ENCODE data around the gene CLCN5. TPM values are rescaled to one million over a fixed set of nuclear protein-coding genes. Genes with fewer than 3 reads are reported as not detected.
"Not testable (repeated sequence)": the region's sequence is repeated elsewhere in the genome, so short reads cannot be mapped to it uniquely, and the experiment has no call there.

CLCN5 gene
- total and polyA plus RNA-seq, 2 donors, result 1.4 to 26.3 TPM

- WGBS, result 63% methylated on average over 10 of the region's 10 CpGs
- DNase-seq (ENCODE audit: extremely low spot score), result no peak
- Histone ChIP-seq H3K36me3 (ENCODE audit: insufficient read depth) (no peaks in the 10 kb centered on the region), H3K4me3 (ENCODE audit: low read depth, low read length) (no peak overlapping the region), H3K27ac (ENCODE audit: low read depth) (no peak overlapping the region), H3K4me1 (ENCODE audit: insufficient read depth) (no peaks in the 10 kb centered on the region)
Measured at GRCh38 chrX:49995107-49995731, 72.8 kb downstream of the CLCN5 start.

- no peak for DNase-seq (ENCODE audit: extremely low spot score)
- WGBS, result 44% methylated on average over 2 of the region's 2 CpGs
- no peaks in the 10 kb centered on the region for H3K36me3 ChIP-seq (ENCODE audit: insufficient read depth)
- H3K27ac ChIP-seq (ENCODE audit: low read depth), result no peak overlapping the region
- H3K4me3 ChIP-seq (ENCODE audit: low read depth, low read length), result no peak overlapping the region
- H3K4me1 ChIP-seq (ENCODE audit: insufficient read depth), result no peaks in the 10 kb centered on the region
Measured at GRCh38 chrX:49995795-49996455, 73.5 kb downstream of the CLCN5 start.

DNA sequence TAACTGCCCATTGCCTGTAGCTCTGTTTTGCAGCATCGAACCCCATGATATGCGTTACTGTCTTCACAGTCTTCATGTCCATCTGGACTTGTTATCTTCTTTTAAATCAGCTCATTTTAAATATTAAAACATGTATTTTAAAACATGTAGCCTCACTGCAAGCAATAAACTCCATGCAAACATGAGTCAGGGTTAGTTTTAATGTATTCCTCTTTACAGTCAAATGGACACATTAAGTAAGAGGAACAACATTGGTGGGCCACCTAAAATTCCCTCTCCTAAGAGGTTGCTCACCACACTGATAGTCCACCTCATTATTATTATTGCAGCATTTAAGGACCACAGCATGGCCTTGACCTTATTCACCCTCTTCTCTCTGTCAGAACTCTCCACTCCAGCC is 74.1 kb downstream of the CLCN5 start:
- no peaks in the 10 kb centered on the region for H3K36me3 ChIP-seq (ENCODE audit: insufficient read depth)
- H3K4me1 ChIP-seq (ENCODE audit: insufficient read depth), result no peaks in the 10 kb centered on the region
- H3K27ac ChIP-seq (ENCODE audit: low read depth), result no peak overlapping the region
- WGBS, result 93% methylated on average over 2 of the region's 2 CpGs
- DNase-seq (ENCODE audit: extremely low spot score), result no peak
- H3K4me3 ChIP-seq (ENCODE audit: low read depth, low read length), result no peak overlapping the region

- H3K4me3 ChIP-seq (ENCODE audit: low read depth, low read length), result no peak overlapping the region
- H3K36me3 ChIP-seq (ENCODE audit: insufficient read depth), result no peaks in the 10 kb centered on the region
- DNase-seq (ENCODE audit: extremely low spot score), result no peak
- no peaks in the 10 kb centered on the region for H3K4me1 ChIP-seq (ENCODE audit: insufficient read depth)
- 96% methylated on average over 3 of the region's 3 CpGs for WGBS
- H3K27ac ChIP-seq (ENCODE audit: low read depth), result no peak overlapping the region
Measured at GRCh38 chrX:49999087-49999486, 76.7 kb downstream of the CLCN5 start.

- Histone ChIP-seq H3K4me1 (ENCODE audit: insufficient read depth) (no peaks in the 10 kb centered on the region), H3K4me3 (ENCODE audit: low read depth, low read length) (no peak overlapping the region), H3K36me3 (ENCODE audit: insufficient read depth) (no peaks in the 10 kb centered on the region), H3K27ac (ENCODE audit: low read depth) (no peak overlapping the region)
- no peak for DNase-seq (ENCODE audit: extremely low spot score)
Measured at GRCh38 chrX:50000937-50001542, 78.6 kb downstream of the CLCN5 start.

- H3K4me3 ChIP-seq (ENCODE audit: low read depth, low read length), result no peak overlapping the region
- no peaks in the 10 kb centered on the region for H3K36me3 ChIP-seq (ENCODE audit: insufficient read depth)
- H3K27ac ChIP-seq (ENCODE audit: low read depth), result no peak overlapping the region
- H3K4me1 ChIP-seq (ENCODE audit: insufficient read depth), result no peaks in the 10 kb centered on the region
- 26% methylated on average over 2 of the region's 2 CpGs for WGBS
- DNase-seq (ENCODE audit: extremely low spot score), result no peak
Measured at GRCh38 chrX:50002067-50002714, 79.8 kb downstream of the CLCN5 start.

DNA sequence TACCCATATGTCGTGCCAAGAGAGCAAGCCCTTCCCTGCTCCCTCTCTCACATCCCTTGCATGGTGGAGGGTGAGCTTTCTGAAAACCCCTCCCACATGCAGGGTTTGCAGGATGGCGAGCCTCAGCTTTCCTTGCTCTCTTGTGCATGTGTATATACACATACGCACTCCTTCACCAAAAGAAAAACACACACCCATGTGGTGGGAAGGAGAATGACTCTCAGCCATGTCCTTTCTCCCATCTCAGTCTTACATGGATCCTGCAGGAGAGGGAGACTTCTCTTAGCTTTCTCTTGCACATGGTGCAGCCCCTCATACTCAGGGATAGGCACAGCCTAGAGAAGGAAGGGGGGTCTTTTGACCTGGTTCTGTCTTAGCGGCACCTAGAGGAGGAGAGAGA is 81.1 kb downstream of the CLCN5 start:
- H3K4me1 ChIP-seq (ENCODE audit: insufficient read depth), result no peaks in the 10 kb centered on the region
- H3K4me3 ChIP-seq (ENCODE audit: low read depth, low read length), result no peak overlapping the region
- no peak for DNase-seq (ENCODE audit: extremely low spot score)
- H3K36me3 ChIP-seq (ENCODE audit: insufficient read depth), result no peaks in the 10 kb centered on the region
- no peak overlapping the region for H3K27ac ChIP-seq (ENCODE audit: low read depth)
- 94% methylated on average over 4 of the region's 4 CpGs for WGBS

GRCh38 chrX:50003927-50004326 is 81.5 kb downstream of the CLCN5 start:
- Histone ChIP-seq H3K4me3 (ENCODE audit: low read depth, low read length) (no peak overlapping the region), H3K4me1 (ENCODE audit: insufficient read depth) (no peaks in the 10 kb centered on the region), H3K27ac (ENCODE audit: low read depth) (no peak overlapping the region), H3K36me3 (ENCODE audit: insufficient read depth) (no peaks in the 10 kb centered on the region)
- no peak for DNase-seq (ENCODE audit: extremely low spot score)
- 81% methylated on average over 2 of the region's 2 CpGs for WGBS

- 52% methylated on average over 5 of the region's 5 CpGs for WGBS
Measured at GRCh38 chrX:50025591-50025990, 103.2 kb downstream of the CLCN5 start.

GRCh38 chrX:50035126-50035525 is 112.7 kb downstream of the CLCN5 start:
- no peaks in the 10 kb centered on the region for H3K4me1 ChIP-seq (ENCODE audit: insufficient read depth)

More at GRCh38 chrX:50025591-50025990, 103.2 kb downstream of the CLCN5 start:
- H3K27ac ChIP-seq (ENCODE audit: low read depth); H3K4me1 ChIP-seq (ENCODE audit: insufficient read depth); DNase-seq (ENCODE audit: extremely low spot score); H3K36me3 ChIP-seq (ENCODE audit: insufficient read depth); H3K4me3 ChIP-seq (ENCODE audit: low read depth, low read length): not testable (repeated sequence)

GRCh38 chrX:50036426-50036825 is 114.0 kb downstream of the CLCN5 start:
- no peak for DNase-seq (ENCODE audit: extremely low spot score)
- Histone ChIP-seq H3K4me3 (ENCODE audit: low read depth, low read length) (no peak overlapping the region), H3K36me3 (ENCODE audit: insufficient read depth) (no peaks in the 10 kb centered on the region), H3K27ac (ENCODE audit: low read depth) (no peak overlapping the region), H3K4me1 (ENCODE audit: insufficient read depth) (no peaks in the 10 kb centered on the region)
- WGBS, result 38% methylated on average over 2 of the region's 2 CpGs

More at GRCh38 chrX:50035126-50035525, 112.7 kb downstream of the CLCN5 start:
- H3K27ac ChIP-seq (ENCODE audit: low read depth), result no peak overlapping the region
- H3K36me3 ChIP-seq (ENCODE audit: insufficient read depth), result no peaks in the 10 kb centered on the region
- no peak for DNase-seq (ENCODE audit: extremely low spot score)
- no peak overlapping the region for H3K4me3 ChIP-seq (ENCODE audit: low read depth, low read length)

DNA sequence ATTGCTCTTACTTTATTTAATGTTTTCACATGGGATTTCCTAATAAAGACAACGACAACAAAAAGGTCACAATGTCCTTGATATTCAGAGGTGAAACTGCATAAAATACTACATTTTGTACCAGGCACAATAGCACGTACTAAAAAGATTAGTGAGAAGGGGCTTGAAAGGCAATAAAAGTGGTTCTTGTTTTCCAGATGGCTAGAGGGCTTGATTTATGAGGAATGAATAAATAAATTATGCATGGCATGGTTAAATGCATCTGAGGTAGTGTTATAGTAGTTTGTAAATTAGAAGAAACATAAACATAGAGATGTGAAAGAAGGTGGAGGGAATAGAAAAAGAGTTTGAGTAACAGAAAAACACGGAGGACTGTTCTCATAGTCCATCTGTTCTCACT is 123.4 kb downstream of the CLCN5 start:
- DNase-seq (ENCODE audit: extremely low spot score), result no peak
- WGBS, result 52% methylated on average over 3 of the region's 3 CpGs
- Histone ChIP-seq H3K27ac (ENCODE audit: low read depth) (no peak overlapping the region), H3K4me1 (ENCODE audit: insufficient read depth) (no peaks in the 10 kb centered on the region), H3K36me3 (ENCODE audit: insufficient read depth) (no peaks in the 10 kb centered on the region), H3K4me3 (ENCODE audit: low read depth, low read length) (no peak overlapping the region)

- DNase-seq (ENCODE audit: extremely low spot score), result no peak
- Histone ChIP-seq H3K4me3 (ENCODE audit: low read depth, low read length) (no peak overlapping the region), H3K36me3 (ENCODE audit: insufficient read depth) (no peaks in the 10 kb centered on the region), H3K4me1 (ENCODE audit: insufficient read depth) (no peaks in the 10 kb centered on the region), H3K27ac (ENCODE audit: low read depth) (no peak overlapping the region)
- 85% methylated on average over 1 of the region's 1 CpG for whole genome bisulfite sequencing
Measured at GRCh38 chrX:50049228-50049627, 126.8 kb downstream of the CLCN5 start.

DNA sequence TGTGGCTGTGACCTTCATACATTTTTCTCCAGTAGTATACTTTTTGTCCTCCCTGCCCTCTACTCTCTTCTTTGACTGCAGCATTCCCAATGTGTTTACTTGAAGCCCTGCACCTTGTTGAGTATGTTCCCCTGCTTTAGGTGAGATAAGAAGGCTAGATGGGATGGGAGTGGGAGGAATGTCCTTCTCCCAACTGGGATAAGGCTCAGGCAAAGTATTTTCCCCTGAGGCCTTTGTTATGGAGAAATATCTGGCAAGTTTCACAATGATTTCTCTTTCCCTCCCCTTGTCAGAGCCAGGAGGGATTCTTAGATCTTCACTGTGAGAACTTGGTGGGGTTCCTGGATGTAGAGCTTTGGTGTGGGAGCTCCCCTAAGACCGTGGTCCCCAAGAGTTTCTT is 131.8 kb downstream of the CLCN5 start:
- no peaks in the 10 kb centered on the region for H3K4me1 ChIP-seq (ENCODE audit: insufficient read depth)
- no peak for DNase-seq (ENCODE audit: extremely low spot score)
- H3K27ac ChIP-seq (ENCODE audit: low read depth), result no peak overlapping the region
- 77% methylated on average over 1 of the region's 1 CpG for WGBS
- H3K36me3 ChIP-seq (ENCODE audit: insufficient read depth), result no peaks in the 10 kb centered on the region
- no peak overlapping the region for H3K4me3 ChIP-seq (ENCODE audit: low read depth, low read length)
